ENCODE measurements around the gene GOLGA6C. TPM values are rescaled to one million over a fixed set of nuclear protein-coding genes. Genes with fewer than 3 reads are reported as not detected.
"Not testable (repeated sequence)": the region's sequence is repeated elsewhere in the genome, so short reads cannot be mapped to it uniquely, and the experiment has no call there.

Gene GOLGA6C
- total and polyA plus RNA-seq, 4 donors, result not detected

- Histone ChIP-seq H3K4me3 (ENCODE audit: low read length in 2 of 2) (no peak overlapping the region), H3K9me3 (ENCODE audit: control insufficient read depth, low read length) (no peaks in the 10 kb centered on the region), H3K27ac (ENCODE audit: low read depth in 1 of 2, low read length in 2 of 2) (no peak overlapping the region), H3K36me3 (ENCODE audit: control insufficient read depth in 1 of 2, insufficient read depth in 2 of 2, low read length in 1 of 2) (no peaks in the 10 kb centered on the region), H3K4me1 (ENCODE audit: control insufficient read depth in 1 of 2, insufficient read depth in 2 of 2, low read length in 2 of 2) (no peaks in the 10 kb centered on the region), H3K27me3 (ENCODE audit: control insufficient read depth in 1 of 2, insufficient read depth in 2 of 2, low read length in 1 of 2) (no peaks in the 10 kb centered on the region)
- intact Hi-C loops (cut with DNase I), result loop anchor here in 1 of 2 donors (10.0 kb wide), 1 partner anchor 77 kb away; no protein-coding TSS in a partner anchor
- 81 to 84% methylated on average over 5 of the region's 5 CpGs for WGBS, 2 donors
- ATAC-seq (ENCODE audit: low FRiP score) (no peak), DNase-seq (no peak)
Measured at GRCh38 chr15:75238150-75238549, 20.0 kb upstream of the GOLGA6C start.

GRCh38 chr15:75245741-75246140 lies 12.4 kb upstream of the GOLGA6C start:
- H3K27ac ChIP-seq (ENCODE audit: low read depth in 1 of 2, low read length in 2 of 2); H3K4me3 ChIP-seq (ENCODE audit: low read length in 2 of 2); H3K4me1 ChIP-seq (ENCODE audit: control insufficient read depth in 1 of 2, insufficient read depth in 2 of 2, low read length in 2 of 2); intact Hi-C loops (cut with DNase I); H3K36me3 ChIP-seq (ENCODE audit: control insufficient read depth in 1 of 2, insufficient read depth in 2 of 2, low read length in 1 of 2); H3K27me3 ChIP-seq (ENCODE audit: control insufficient read depth in 1 of 2, insufficient read depth in 2 of 2, low read length in 1 of 2); ATAC-seq (ENCODE audit: low FRiP score); H3K9me3 ChIP-seq (ENCODE audit: control insufficient read depth, low read length); DNase-seq: not testable (repeated sequence)
- 90 to 96% methylated on average over 1 of the region's 1 CpG for WGBS, 2 donors

- H3K4me1 ChIP-seq (ENCODE audit: control insufficient read depth in 1 of 2, insufficient read depth in 2 of 2, low read length in 2 of 2); intact Hi-C loops (cut with DNase I); H3K36me3 ChIP-seq (ENCODE audit: control insufficient read depth in 1 of 2, insufficient read depth in 2 of 2, low read length in 1 of 2): not testable (repeated sequence)
Measured at GRCh38 chr15:75248991-75249390, 9.1 kb upstream of the GOLGA6C start.

GRCh38 chr15:75249726-75250125 lies 8.4 kb upstream of the GOLGA6C start:
- H3K27me3 ChIP-seq (ENCODE audit: control insufficient read depth in 1 of 2, insufficient read depth in 2 of 2, low read length in 1 of 2), result no peaks in the 10 kb centered on the region
- intact Hi-C loops (cut with DNase I), result no loop called here
- no peaks in the 10 kb centered on the region for H3K4me1 ChIP-seq (ENCODE audit: control insufficient read depth in 1 of 2, insufficient read depth in 2 of 2, low read length in 2 of 2)
- H3K36me3 ChIP-seq (ENCODE audit: control insufficient read depth in 1 of 2, insufficient read depth in 2 of 2, low read length in 1 of 2), result no peaks in the 10 kb centered on the region
- 52 to 54% methylated on average over 4 of the region's 4 CpGs for WGBS, 2 donors
- DNase-seq (no peak), ATAC-seq (ENCODE audit: low FRiP score) (no peak)
- no peak overlapping the region for H3K4me3 ChIP-seq (ENCODE audit: low read length in 2 of 2)
- no peak overlapping the region for H3K27ac ChIP-seq (ENCODE audit: low read depth in 1 of 2, low read length in 2 of 2)
- no peaks in the 10 kb centered on the region for H3K9me3 ChIP-seq (ENCODE audit: control insufficient read depth, low read length)

More at GRCh38 chr15:75248991-75249390, 9.1 kb upstream of the GOLGA6C start:
- 74 to 78% methylated on average over 6 of the region's 6 CpGs for WGBS, 2 donors
- not testable (repeated sequence) for H3K27ac ChIP-seq (ENCODE audit: low read depth in 1 of 2, low read length in 2 of 2); H3K4me3 ChIP-seq (ENCODE audit: low read length in 2 of 2); H3K9me3 ChIP-seq (ENCODE audit: control insufficient read depth, low read length); H3K27me3 ChIP-seq (ENCODE audit: control insufficient read depth in 1 of 2, insufficient read depth in 2 of 2, low read length in 1 of 2); ATAC-seq (ENCODE audit: low FRiP score); DNase-seq

GRCh38 chr15:75251343-75251742 lies 6.8 kb upstream of the GOLGA6C start:
- H3K27me3 ChIP-seq (ENCODE audit: control insufficient read depth in 1 of 2, insufficient read depth in 2 of 2, low read length in 1 of 2); H3K4me1 ChIP-seq (ENCODE audit: control insufficient read depth in 1 of 2, insufficient read depth in 2 of 2, low read length in 2 of 2); DNase-seq; H3K27ac ChIP-seq (ENCODE audit: low read depth in 1 of 2, low read length in 2 of 2); H3K9me3 ChIP-seq (ENCODE audit: control insufficient read depth, low read length); H3K4me3 ChIP-seq (ENCODE audit: low read length in 2 of 2); intact Hi-C loops (cut with DNase I); ATAC-seq (ENCODE audit: low FRiP score); H3K36me3 ChIP-seq (ENCODE audit: control insufficient read depth in 1 of 2, insufficient read depth in 2 of 2, low read length in 1 of 2): not testable (repeated sequence)
- 73 to 76% methylated on average over 4 of the region's 4 CpGs for WGBS, 2 donors

- WGBS, 2 donors, result 68 to 77% methylated on average over 4 of the region's 4 CpGs
- ATAC-seq (ENCODE audit: low FRiP score); DNase-seq; H3K4me3 ChIP-seq (ENCODE audit: low read length in 2 of 2); intact Hi-C loops (cut with DNase I); H3K9me3 ChIP-seq (ENCODE audit: control insufficient read depth, low read length); H3K27ac ChIP-seq (ENCODE audit: low read depth in 1 of 2, low read length in 2 of 2); H3K27me3 ChIP-seq (ENCODE audit: control insufficient read depth in 1 of 2, insufficient read depth in 2 of 2, low read length in 1 of 2); H3K4me1 ChIP-seq (ENCODE audit: control insufficient read depth in 1 of 2, insufficient read depth in 2 of 2, low read length in 2 of 2); H3K36me3 ChIP-seq (ENCODE audit: control insufficient read depth in 1 of 2, insufficient read depth in 2 of 2, low read length in 1 of 2): not testable (repeated sequence)
Measured at GRCh38 chr15:75252285-75252684, 5.8 kb upstream of the GOLGA6C start.

- H3K9me3 ChIP-seq (ENCODE audit: control insufficient read depth, low read length); H3K27me3 ChIP-seq (ENCODE audit: control insufficient read depth in 1 of 2, insufficient read depth in 2 of 2, low read length in 1 of 2); H3K27ac ChIP-seq (ENCODE audit: low read depth in 1 of 2, low read length in 2 of 2); H3K4me3 ChIP-seq (ENCODE audit: low read length in 2 of 2); ATAC-seq (ENCODE audit: low FRiP score); H3K36me3 ChIP-seq (ENCODE audit: control insufficient read depth in 1 of 2, insufficient read depth in 2 of 2, low read length in 1 of 2); DNase-seq; H3K4me1 ChIP-seq (ENCODE audit: control insufficient read depth in 1 of 2, insufficient read depth in 2 of 2, low read length in 2 of 2); intact Hi-C loops (cut with DNase I): not testable (repeated sequence)
- WGBS, 2 donors, result 78 to 83% methylated on average over 11 of the region's 16 CpGs
Measured at GRCh38 chr15:75258620-75259343, 648 bp downstream of the GOLGA6C start.

GRCh38 chr15:75259873-75260272 lies 1.7 kb downstream of the GOLGA6C start:
- no CpG with 5 or more reads among the region's 3 CpGs for WGBS, 2 donors

GRCh38 chr15:75273751-75274359 lies 15.7 kb downstream of the GOLGA6C start:
- H3K4me1 ChIP-seq (ENCODE audit: control insufficient read depth in 1 of 2, insufficient read depth in 2 of 2, low read length in 2 of 2); H3K27me3 ChIP-seq (ENCODE audit: control insufficient read depth in 1 of 2, insufficient read depth in 2 of 2, low read length in 1 of 2); intact Hi-C loops (cut with DNase I); H3K36me3 ChIP-seq (ENCODE audit: control insufficient read depth in 1 of 2, insufficient read depth in 2 of 2, low read length in 1 of 2); DNase-seq; ATAC-seq (ENCODE audit: low FRiP score); H3K4me3 ChIP-seq (ENCODE audit: low read length in 2 of 2); H3K9me3 ChIP-seq (ENCODE audit: control insufficient read depth, low read length); H3K27ac ChIP-seq (ENCODE audit: low read depth in 1 of 2, low read length in 2 of 2): not testable (repeated sequence)
- WGBS, 2 donors, result 92 to 97% methylated on average over 3 to 4 of the region's 8 CpGs

More at GRCh38 chr15:75259873-75260272, 1.7 kb downstream of the GOLGA6C start:
- H3K4me1 ChIP-seq (ENCODE audit: control insufficient read depth in 1 of 2, insufficient read depth in 2 of 2, low read length in 2 of 2); ATAC-seq (ENCODE audit: low FRiP score); H3K27ac ChIP-seq (ENCODE audit: low read depth in 1 of 2, low read length in 2 of 2); H3K36me3 ChIP-seq (ENCODE audit: control insufficient read depth in 1 of 2, insufficient read depth in 2 of 2, low read length in 1 of 2); H3K27me3 ChIP-seq (ENCODE audit: control insufficient read depth in 1 of 2, insufficient read depth in 2 of 2, low read length in 1 of 2); intact Hi-C loops (cut with DNase I); H3K4me3 ChIP-seq (ENCODE audit: low read length in 2 of 2); DNase-seq; H3K9me3 ChIP-seq (ENCODE audit: control insufficient read depth, low read length): not testable (repeated sequence)

All from aorta (tissue), 5 donors.